HG02885 (cell line): ENCODE data around the gene IFI44.
A peak's percentile ranks its signal among the peaks of the same experiment; 100 is the strongest.

Experiments
- ATAC-seq: cut with Tn5 transposase; IDR thresholded peaks from one replicate; pipeline ENCODE4 v1.9.1; 2021; ENCODE audit warnings: mild to moderate bottlenecking; ENCODE audit not compliant: unreplicated experiment, poor library complexity

IFI44 gene, protein sequence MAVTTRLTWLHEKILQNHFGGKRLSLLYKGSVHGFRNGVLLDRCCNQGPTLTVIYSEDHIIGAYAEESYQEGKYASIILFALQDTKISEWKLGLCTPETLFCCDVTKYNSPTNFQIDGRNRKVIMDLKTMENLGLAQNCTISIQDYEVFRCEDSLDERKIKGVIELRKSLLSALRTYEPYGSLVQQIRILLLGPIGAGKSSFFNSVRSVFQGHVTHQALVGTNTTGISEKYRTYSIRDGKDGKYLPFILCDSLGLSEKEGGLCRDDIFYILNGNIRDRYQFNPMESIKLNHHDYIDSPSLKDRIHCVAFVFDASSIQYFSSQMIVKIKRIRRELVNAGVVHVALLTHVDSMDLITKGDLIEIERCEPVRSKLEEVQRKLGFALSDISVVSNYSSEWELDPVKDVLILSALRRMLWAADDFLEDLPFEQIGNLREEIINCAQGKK

GRCh38 chr1:78649628-78650027 lies at the start of gene IFI44:
Gene IFI44, plus strand, starts transcription at chr1:78649831. Its CDS starts 365 bp downstream, at chr1:78650196.
- peak; percentile 88 for ATAC-seq

DNA sequence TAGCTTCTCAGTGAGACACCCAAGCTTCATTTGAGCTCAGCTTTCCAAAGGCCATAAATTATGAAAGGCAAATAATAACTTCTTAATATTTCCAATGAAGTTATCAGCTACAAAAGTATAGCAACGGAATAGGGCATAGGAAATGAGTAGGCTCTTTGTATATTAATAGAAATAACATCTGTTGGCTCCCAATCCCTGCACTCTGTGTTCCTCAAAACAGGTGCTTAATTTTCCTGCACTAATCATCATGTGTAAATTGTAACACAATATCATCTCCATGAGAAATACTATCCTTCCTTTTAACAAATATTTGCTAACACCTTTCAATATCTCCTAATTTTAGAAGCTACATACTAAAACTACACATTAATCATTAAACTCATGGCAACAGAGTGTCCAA lies 48.6 kb upstream of the IFI44 start:
- ATAC-seq: no peak

DNA sequence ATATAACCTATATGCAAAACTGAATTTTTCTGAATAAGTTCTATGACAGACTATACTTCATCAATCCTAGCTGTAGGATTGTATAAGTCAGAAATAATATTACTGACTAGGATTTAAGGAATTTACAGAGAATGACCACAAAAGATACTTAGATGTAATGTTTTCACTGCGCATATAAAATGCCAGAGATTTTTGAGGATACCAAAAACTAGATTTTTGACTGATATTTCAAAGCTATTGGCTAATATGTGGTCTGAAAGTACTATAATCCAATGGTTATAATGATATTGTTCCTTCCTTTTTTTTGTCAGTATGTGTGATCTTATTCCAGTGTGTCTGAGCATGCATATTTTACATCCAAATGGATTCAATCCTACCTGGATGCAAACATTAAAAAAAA lies 46.4 kb upstream of the IFI44 start:
- no peak for ATAC-seq

DNA sequence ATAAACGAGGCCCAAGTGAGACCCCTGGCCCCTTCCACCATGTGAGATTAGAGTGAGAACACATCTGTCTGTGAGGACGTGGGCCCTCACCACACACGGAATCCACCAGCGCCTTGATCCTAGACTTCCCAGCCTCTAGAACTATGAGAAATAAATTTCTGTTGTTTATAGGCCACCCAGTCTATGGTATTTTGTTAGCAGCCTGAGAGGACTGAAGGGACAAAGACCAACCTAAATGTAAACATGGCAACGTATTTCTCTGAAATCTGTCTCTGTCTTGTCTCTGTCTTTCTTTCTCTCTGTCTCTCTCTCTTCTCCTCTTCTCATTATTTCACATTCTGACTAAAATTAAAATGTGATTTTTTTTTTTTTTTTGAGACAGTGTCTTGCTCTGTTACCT lies 45.0 kb upstream of the IFI44 start:
- ATAC-seq: no peak

GRCh38 chr1:78606274-78606673 lies 43.4 kb upstream of the IFI44 start:
- no peak for ATAC-seq

DNA sequence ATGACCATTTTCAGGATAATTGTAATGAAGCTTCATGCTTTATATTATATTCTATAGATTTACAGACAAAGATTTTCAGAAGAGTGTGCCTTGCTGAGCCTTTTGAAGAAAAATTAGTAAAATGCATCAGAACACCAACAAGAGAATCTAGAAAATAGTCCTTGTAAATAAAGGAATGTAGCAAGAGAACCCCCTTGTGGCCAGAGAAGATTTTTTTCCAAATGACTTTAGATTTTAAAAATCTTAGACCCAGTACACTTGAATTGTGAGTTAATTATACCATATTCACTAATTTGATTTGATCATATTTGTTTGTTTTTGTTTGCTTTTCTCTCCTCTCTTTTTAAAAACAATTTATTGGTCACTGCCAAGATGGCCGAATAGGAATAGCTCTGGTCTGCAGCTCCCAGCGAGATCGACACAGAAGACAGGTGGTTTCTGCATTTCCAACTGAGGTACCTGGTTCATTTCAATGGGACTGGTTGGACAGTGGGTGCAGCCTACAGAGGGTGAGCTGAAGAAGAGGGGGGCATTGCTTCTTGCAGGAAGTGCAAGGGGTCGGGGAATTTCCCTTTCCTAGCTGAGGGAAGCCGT lies 42.2 kb upstream of the IFI44 start:
- ATAC-seq: peak; percentile 50

- ATAC-seq: no peak
Measured at GRCh38 chr1:78607944-78608343, 41.7 kb upstream of the IFI44 start.

DNA sequence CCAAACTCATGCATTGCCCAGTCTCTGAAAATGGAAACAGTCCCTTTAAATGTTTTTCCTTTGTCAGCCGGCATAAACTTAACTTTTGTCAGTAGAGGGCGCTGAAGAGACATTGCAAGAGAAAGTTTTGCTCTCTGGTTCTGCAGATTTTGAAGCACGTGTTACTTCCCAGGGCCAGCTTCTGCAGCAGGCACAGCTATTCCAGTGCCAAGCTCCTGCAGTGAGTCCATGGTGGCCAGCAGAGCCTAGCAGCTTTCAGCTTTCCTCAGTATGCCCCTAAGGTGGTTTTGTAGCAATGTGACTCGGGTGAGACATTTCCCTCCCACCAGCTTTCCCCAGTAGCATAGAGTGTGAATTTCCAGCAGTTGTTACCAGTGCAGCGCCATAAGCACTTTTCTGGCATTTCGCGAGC lies 32.0 kb upstream of the IFI44 start:
- peak; percentile 64 for ATAC-seq

- no peak for ATAC-seq
Measured at GRCh38 chr1:78619032-78619431, 30.6 kb upstream of the IFI44 start.

DNA sequence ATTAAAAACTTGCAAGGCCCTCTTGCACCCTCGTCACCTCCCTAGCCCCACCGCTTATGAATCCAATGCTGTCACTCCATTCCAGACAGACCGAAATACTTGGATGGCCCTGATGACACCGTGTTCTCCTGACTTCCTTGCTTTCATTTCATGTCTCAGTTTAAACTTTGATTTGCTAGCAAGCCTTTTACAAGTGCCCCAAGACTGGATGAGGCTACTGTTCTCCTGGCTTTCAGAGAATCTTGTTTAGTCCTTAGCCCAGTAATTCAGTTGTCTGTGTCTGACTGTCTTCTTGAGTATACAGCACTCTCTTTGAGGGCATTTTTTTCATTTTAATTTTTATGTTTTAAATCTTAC lies 30.2 kb upstream of the IFI44 start:
- peak; percentile 12 for ATAC-seq

- peak; percentile 34 for ATAC-seq
Measured at GRCh38 chr1:78619803-78620579, 29.6 kb upstream of the IFI44 start, which contains the start of gene IFI44L. Gene IFI44L, plus strand, starts transcription at chr1:78620448. Its CDS starts 7,468 bp downstream, at chr1:78627916.

- no peak for ATAC-seq
Measured at GRCh38 chr1:78620666-78621065, 29.0 kb upstream of the IFI44 start.

DNA sequence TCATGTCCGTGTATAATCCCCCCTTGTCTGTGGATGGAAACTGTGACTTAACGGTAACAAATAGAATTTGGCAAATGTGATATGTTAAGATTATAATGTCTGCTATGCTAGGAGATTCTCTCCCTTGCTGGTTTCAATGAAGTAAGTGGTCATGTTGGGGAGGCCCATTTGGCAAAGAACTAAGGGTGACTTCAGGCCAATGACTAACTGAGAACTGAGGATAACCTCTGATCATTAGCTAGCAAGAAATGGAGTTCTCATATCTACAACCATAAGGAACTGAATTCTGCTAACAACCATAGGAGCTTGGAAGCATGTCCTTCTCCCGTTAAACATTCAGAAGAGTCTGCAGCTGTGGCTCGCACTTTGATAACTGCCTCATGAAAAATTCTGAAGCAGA lies 27.1 kb upstream of the IFI44 start:
- peak; percentile 31 for ATAC-seq

- no peak for ATAC-seq
Measured at GRCh38 chr1:78624035-78624434, 25.6 kb upstream of the IFI44 start.

- ATAC-seq: no peak
Measured at GRCh38 chr1:78627321-78627720, 22.3 kb upstream of the IFI44 start.

DNA sequence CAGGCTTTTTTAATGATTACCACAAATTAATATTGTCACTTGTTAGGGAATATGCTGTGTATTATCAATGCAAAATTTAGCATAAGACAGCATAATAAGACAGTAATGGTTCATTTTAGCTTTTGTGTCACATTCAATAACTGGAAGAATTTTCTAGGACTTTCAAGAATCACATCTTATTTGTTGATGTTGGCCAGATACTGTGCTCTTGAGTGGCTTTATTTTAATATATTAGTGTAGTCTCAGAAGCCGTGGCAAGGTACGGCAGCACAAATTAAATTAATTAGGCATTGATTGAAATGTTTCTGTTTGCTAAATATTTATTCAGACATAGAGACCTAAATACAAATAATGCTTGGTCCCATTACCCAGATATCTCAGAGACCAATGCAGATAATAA lies 19.0 kb upstream of the IFI44 start:
- no peak for ATAC-seq

DNA sequence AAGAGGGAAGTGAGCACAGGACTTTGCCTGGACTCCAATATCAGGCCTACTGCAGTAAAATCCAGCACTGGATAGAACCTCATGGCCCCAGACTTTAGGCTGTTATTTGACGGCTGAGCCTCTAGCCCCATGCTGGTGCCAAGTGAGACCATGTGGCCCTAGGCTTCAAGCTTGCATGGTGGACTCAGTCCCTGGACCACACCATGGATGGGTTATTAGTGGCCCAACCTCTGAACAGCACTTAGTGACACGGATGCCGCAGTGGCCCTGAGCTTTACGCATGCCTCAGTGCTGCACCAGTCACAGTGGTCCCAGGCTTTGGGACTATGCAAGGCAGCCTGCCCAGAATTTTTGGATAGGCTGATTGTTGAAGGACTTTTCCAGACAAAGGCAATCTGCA lies 16.4 kb upstream of the IFI44 start:
- no peak for ATAC-seq

GRCh38 chr1:78640462-78640861 lies 9.2 kb upstream of the IFI44 start:
- peak; percentile 83 for ATAC-seq

- ATAC-seq: no peak
Measured at GRCh38 chr1:78641558-78641957, 8.1 kb upstream of the IFI44 start.

DNA sequence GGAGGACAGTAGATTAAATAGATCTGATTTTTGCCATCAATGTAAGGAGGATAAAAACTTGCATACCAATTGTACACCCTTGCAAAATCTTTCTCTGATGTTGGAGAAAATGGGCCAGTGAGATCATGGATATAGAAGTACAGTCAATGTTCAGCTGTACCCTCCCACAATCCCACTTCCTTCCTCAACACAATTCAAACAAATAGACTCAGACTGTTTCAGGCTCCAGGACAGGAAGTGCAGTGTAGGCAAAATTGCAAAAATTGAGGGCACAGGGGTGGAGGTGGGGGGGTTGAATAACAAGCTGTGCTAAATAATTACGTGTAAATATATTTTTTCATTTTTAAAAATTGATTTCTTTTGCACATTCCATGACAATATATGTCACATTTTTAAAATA lies 3.9 kb upstream of the IFI44 start:
- ATAC-seq: no peak

DNA sequence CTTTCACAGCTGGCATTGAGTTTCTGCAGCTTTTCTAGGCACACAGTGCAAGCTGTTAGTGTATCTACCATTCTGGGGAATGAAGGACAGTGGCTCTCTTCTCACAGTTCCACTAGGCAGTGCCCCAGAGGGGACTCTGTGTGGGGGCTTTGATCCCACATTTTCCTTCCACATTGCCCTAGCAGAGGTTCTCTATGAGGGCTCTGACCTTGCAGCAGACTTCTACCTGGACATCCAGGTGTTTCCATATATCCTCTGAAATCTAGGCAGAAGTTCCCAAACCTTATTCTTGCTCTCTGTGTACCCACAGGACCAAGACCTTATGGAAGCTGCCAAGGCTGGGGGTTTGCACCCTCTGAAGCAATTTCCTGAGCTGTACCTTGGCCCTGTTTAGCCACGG lies 2.4 kb upstream of the IFI44 start:
- ATAC-seq: no peak
